Measurements from ENCODE around the gene LY6G6C. TPM values are rescaled to one million over a fixed set of nuclear protein-coding genes. Genes with fewer than 3 reads are reported as not detected.
A peak's percentile ranks its signal among the peaks of the same experiment; 100 is the strongest.

The LY6G6C gene
- total RNA-seq, 1 donor from 2014 or later: not detected

- Histone ChIP-seq H3K27me3 (no peaks in the 10 kb centered on the region), H3K4me1 (no peaks in the 10 kb centered on the region), H3K27ac (no peak overlapping the region), H3K9me3 (no peaks in the 10 kb centered on the region), H3K4me3 (no peak overlapping the region), H3K36me3 (no peaks in the 10 kb centered on the region)
- no peak for DNase-seq
- intact Hi-C loops (cut with DNase I): no loop called here
- ATAC-seq: no peak
- TF ChIP-seq, protein P1, sequence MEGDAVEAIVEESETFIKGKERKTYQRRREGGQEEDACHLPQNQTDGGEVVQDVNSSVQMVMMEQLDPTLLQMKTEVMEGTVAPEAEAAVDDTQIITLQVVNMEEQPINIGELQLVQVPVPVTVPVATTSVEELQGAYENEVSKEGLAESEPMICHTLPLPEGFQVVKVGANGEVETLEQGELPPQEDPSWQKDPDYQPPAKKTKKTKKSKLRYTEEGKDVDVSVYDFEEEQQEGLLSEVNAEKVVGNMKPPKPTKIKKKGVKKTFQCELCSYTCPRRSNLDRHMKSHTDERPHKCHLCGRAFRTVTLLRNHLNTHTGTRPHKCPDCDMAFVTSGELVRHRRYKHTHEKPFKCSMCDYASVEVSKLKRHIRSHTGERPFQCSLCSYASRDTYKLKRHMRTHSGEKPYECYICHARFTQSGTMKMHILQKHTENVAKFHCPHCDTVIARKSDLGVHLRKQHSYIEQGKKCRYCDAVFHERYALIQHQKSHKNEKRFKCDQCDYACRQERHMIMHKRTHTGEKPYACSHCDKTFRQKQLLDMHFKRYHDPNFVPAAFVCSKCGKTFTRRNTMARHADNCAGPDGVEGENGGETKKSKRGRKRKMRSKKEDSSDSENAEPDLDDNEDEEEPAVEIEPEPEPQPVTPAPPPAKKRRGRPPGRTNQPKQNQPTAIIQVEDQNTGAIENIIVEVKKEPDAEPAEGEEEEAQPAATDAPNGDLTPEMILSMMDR (IDR thresholded peaks at IDR 0.05): no peak
Observed at GRCh38 chr6:31717499-31718222, 3.9 kb downstream of the LY6G6C start.

DNA sequence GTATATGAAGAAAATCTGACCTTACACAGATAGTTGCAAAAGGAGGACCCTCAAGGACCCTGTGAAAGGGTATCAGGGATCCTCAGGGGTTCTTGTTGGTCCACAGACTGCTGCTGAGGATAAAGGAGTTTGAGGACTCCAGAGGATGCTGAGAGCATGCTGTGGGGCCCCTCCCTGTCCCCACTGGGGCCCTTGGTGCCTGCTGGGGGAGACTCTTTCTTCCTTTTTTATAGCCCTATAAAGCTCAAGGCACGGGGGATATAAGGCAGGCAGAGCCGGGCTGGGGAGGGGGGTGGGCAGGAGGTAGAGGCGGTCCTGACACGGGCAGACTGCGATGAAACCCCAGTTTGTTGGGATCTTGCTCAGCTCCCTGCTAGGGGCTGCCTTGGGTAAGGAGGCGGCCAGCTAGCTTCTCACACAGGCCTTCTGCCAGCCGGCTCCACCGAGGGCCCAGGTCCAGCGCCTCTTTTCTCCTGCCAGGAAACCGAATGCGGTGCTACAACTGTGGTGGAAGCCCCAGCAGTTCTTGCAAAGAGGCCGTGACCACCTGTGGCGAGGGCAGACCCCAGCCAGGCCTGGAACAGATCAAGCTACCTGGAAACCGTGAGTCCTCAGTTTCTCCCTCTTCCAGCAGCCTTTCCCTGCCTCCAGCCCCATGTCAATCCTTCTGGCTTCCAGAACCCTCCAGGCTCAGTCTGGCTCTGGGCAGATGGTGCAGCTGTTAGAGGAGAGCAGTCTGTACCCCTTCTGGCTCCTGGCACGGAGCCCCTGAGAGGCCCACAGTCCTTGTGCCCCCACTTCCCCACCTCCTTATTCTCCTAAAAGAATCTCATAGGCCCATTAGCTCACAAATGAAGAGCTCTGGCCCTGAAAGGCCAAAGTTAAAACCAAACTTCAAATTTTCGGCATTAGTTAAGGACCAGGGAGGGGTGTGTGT is 6.3 kb downstream of the LY6G6C start, which contains the start of gene LY6G6D:
Gene LY6G6D (plus strand): TSS at position 327 of the 937 bp plus-strand sequence. CDS start 8 bp downstream, at position 335.
- no peak for DNase-seq
- intact Hi-C loops (cut with DNase I): no loop called here
- no peak within 1 kb of the TSS for H3K27ac ChIP-seq

DNA sequence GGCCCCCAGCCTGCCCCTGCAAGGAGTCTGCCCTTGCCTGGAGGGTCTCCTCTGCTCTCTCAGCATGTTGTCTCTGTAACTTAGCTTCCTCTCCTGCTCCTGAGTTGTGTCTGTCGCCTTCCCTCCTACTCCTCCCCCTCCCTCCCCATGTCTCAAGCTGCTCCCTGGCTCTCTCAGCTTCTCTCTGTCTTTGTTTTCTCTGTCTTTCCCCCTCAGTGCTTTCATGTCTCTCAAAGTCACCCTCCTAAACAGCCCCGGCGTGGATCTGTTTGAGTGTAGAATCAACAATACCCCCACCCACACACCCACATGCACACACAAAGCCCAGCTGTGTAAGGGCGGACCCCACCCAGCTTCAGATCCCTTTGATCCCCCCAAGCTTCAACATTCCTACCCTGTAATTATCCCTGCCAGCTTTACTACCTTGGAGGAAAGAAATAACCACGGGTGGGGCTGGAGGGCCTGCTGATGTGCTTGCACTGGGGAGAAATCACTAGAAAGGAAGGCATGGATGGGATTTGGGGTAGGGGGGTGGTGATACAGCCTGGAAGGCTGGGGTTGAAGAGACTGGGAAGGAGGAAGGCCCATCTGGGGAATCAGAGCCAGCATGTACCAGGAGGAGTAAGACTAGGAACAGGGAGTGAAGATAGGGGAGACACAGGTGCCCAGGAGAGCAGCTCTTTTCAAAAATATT is 7.4 kb downstream of the LY6G6C start:
- intact Hi-C loops (cut with DNase I): no loop called here
- H3K27me3 ChIP-seq: no peaks in the 10 kb centered on the region
- no peak overlapping the region for H3K4me3 ChIP-seq
- H3K4me1 ChIP-seq: no peaks in the 10 kb centered on the region
- DNase-seq (no peak), ATAC-seq (no peak)
- no peaks in the 10 kb centered on the region for H3K9me3 ChIP-seq
- no peaks in the 10 kb centered on the region for H3K36me3 ChIP-seq
- no peak overlapping the region for H3K27ac ChIP-seq
- TF ChIP-seq, protein P1 (IDR thresholded peaks at IDR 0.05): no peak

More for the DNA sequence above, 6.3 kb downstream of the LY6G6C start, which contains the start of gene LY6G6D:
- no peaks in the 10 kb centered on the region for H3K36me3 ChIP-seq
- H3K9me3 ChIP-seq: no peaks in the 10 kb centered on the region
- no peak within 1 kb of the TSS for H3K4me3 ChIP-seq
- no peaks in the 10 kb centered on the region for H3K4me1 ChIP-seq
- no peaks in the 10 kb centered on the region for H3K27me3 ChIP-seq
- no peak for ATAC-seq
- TF ChIP-seq, protein P1 (IDR thresholded peaks at IDR 0.05): no peak

- intact Hi-C loops (cut with DNase I): no loop called here
- no peaks in the 10 kb centered on the region for H3K27me3 ChIP-seq
- DNase-seq: no peak
- no peak overlapping the region for H3K4me3 ChIP-seq
- H3K9me3 ChIP-seq: no peaks in the 10 kb centered on the region
- no peak overlapping the region for H3K27ac ChIP-seq
- ATAC-seq: no peak
- no peaks in the 10 kb centered on the region for H3K36me3 ChIP-seq
- no peaks in the 10 kb centered on the region for H3K4me1 ChIP-seq
- TF ChIP-seq, protein P1 (IDR thresholded peaks at IDR 0.05): no peak
Observed at GRCh38 chr6:31713465-31713864, 8.1 kb downstream of the LY6G6C start.

DNA sequence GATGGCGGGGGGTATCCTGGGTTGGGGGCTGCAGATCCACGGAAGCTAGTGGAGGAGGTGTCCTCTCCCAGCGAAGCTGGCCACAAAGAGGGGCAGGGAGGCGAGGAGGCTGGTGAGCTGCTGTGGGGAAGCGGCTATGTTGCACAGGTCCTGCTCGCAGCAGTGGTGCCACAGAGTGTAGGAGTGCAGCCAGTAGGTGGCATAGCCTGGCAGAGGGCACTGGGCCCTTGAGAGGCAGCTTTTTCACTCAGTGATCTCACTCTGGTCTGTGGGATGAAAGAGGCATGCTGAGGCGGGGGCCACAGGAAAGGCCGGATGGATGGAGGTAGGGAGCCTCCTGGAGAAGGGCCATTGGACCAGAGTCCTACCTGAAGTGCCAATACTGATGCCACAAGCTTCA is 9.2 kb downstream of the LY6G6C start:
- Histone ChIP-seq H3K9me3 (no peaks in the 10 kb centered on the region), H3K4me3 (no peak overlapping the region), H3K36me3 (no peaks in the 10 kb centered on the region), H3K4me1 (no peaks in the 10 kb centered on the region), H3K27me3 (no peaks in the 10 kb centered on the region), H3K27ac (no peak overlapping the region)
- TF ChIP-seq, protein P1 (IDR thresholded peaks at IDR 0.05): no peak
- intact Hi-C loops (cut with DNase I): no loop called here
- ATAC-seq (peak; percentile 66), DNase-seq (no peak)
